Measurements from ENCODE around the gene ROR1. TPM values are rescaled to one million over a fixed set of nuclear protein-coding genes. Genes with fewer than 3 reads are reported as not detected.

The ROR1 gene
- total and polyA plus RNA-seq, 2 donors (not counting 1 experiment from before 2014, with no cell fraction given): 0.46 to 16.0 TPM

DNA sequence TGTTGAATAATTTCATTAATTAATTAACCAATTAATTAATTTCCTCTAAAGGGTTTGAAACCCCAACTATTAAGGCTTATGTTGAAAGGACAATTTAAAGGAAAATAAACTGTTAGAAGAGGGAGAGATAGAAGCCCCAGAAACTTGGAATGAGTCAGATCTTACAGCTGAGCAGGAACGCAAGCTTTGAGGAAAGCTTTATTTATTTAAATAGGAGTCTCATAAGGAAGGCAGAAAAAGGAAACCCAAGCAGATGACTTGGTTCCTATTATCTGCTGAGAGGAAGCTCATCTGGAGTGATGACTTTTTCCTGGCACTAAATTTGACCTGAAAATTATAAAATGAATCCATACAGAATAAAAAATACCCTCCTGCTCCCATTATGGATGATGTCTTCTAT is 105.1 kb downstream of the ROR1 start:
- CTCF ChIA-PET: no interaction called here
- WGBS (ENCODE audit: insufficient coverage): 0% methylated on average over 1 of the region's 1 CpG
- Mint-ChIP-seq H3K9me3 (ENCODE audit: insufficient read depth) (no peaks in the 10 kb centered on the region), H3K4me1 (no peaks in the 10 kb centered on the region), H3K4me3 (no peak overlapping the region), H3K27me3 (peaks cover 39% of the 10 kb centered on the region), H3K27ac (no peak overlapping the region)
- TF ChIP-seq EZH2 (IDR thresholded peaks at IDR 0.05; ENCODE audit: borderline replicate concordance, insufficient read depth, low read depth, low read length, poor library complexity, severe bottlenecking): no peak
- TF ChIP-seq, protein P1, sequence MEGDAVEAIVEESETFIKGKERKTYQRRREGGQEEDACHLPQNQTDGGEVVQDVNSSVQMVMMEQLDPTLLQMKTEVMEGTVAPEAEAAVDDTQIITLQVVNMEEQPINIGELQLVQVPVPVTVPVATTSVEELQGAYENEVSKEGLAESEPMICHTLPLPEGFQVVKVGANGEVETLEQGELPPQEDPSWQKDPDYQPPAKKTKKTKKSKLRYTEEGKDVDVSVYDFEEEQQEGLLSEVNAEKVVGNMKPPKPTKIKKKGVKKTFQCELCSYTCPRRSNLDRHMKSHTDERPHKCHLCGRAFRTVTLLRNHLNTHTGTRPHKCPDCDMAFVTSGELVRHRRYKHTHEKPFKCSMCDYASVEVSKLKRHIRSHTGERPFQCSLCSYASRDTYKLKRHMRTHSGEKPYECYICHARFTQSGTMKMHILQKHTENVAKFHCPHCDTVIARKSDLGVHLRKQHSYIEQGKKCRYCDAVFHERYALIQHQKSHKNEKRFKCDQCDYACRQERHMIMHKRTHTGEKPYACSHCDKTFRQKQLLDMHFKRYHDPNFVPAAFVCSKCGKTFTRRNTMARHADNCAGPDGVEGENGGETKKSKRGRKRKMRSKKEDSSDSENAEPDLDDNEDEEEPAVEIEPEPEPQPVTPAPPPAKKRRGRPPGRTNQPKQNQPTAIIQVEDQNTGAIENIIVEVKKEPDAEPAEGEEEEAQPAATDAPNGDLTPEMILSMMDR (IDR thresholded peaks at IDR 0.05): no peak
- Histone ChIP-seq H4K20me1 (ENCODE audit: control insufficient read depth, insufficient read depth, low read length, poor library complexity, severe bottlenecking) (no peaks in the 10 kb centered on the region), H3K36me3 (replicated peaks in 1 of 2; ENCODE audit: control extremely low read depth in 1 of 2, control insufficient read depth in 1 of 2, extremely low read depth in 1 of 2, insufficient read depth in 2 of 2, low read length in 1 of 2) (no peaks in the 10 kb centered on the region), H3K4me3 (ENCODE audit: control extremely low read depth in 1 of 5, extremely low read depth in 1 of 5, insufficient read depth in 1 of 5, low read depth in 2 of 5, low read length in 4 of 5) (no peak overlapping the region), H3K27ac (ENCODE audit: low read length in 2 of 2) (no peak overlapping the region), H3K79me2 (ENCODE audit: control insufficient read depth, insufficient read depth, low read length) (no peaks in the 10 kb centered on the region), H3K9me3 (ENCODE audit: control extremely low read depth in 1 of 3, control insufficient read depth in 2 of 3, insufficient read depth in 1 of 3, low read length in 2 of 3) (no peaks in the 10 kb centered on the region), H3K27me3 (replicated peaks in 1 of 4; ENCODE audit: control extremely low read depth in 1 of 4, control insufficient read depth in 3 of 4, insufficient read depth in 4 of 4, low read length in 3 of 4) (peaks cover 0 to 4% (median 0%) of the 10 kb centered on the region in 4 experiments), H3K4me1 (ENCODE audit: control insufficient read depth in 2 of 2, insufficient read depth in 2 of 2, low read length in 2 of 2) (no peaks in the 10 kb centered on the region), H3K9ac (ENCODE audit: low read length) (no peak overlapping the region), H2AFZ (ENCODE audit: insufficient read depth, low read depth, low read length, poor library complexity, severe bottlenecking) (no peak overlapping the region), H3K4me2 (replicated peaks; ENCODE audit: low read depth, low read length, poor library complexity, severe bottlenecking) (no peak overlapping the region)
- intact Hi-C loops (cut with micrococcal nuclease): no loop called here
- ATAC-seq (ENCODE audit: low read depth): no peak
- DNase-seq: no peak
- POLR2A ChIA-PET: no interaction called here

DNA sequence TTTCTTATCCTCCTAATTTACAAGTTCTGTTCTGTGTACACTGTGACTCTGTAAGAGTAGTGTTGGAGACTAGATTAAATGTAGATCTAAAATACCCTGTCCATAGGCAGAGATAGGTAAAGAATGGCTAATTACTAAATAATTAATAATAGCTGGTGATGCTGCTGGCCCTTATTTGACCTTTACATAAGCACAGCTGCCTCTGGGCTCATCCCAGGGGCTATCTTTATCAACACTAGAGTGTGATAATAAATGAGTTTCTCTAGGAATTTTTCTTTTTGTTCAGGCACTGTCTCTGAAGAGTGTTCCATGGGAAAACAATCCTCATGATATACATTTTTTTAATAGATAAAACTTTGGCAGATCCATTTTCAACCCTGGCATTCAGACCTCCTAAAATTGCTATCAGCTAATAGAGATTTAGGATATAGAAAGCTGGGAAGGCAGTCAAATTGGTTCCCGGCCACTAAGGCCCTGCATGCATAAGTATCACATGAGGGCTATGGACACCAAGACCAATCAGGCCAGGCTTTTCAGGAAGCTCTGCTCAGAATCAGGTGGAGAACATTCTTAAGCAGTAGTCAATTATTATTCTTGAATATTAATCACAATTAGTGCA is 107.2 kb downstream of the ROR1 start:
- Mint-ChIP-seq H3K9me3 (ENCODE audit: insufficient read depth) (no peaks in the 10 kb centered on the region), H3K4me1 (no peaks in the 10 kb centered on the region), H3K4me3 (no peak overlapping the region), H3K27ac (no peak overlapping the region), H3K27me3 (peaks cover 39% of the 10 kb centered on the region)
- Histone ChIP-seq H4K20me1 (ENCODE audit: control insufficient read depth, insufficient read depth, low read length, poor library complexity, severe bottlenecking) (no peaks in the 10 kb centered on the region), H3K4me2 (replicated peaks; ENCODE audit: low read depth, low read length, poor library complexity, severe bottlenecking) (no peak overlapping the region), H3K27me3 (replicated peaks in 1 of 4; ENCODE audit: control extremely low read depth in 1 of 4, control insufficient read depth in 3 of 4, insufficient read depth in 4 of 4, low read length in 3 of 4) (peaks cover 0 to 7% (median 0%) of the 10 kb centered on the region in 4 experiments), H3K9me3 (ENCODE audit: control extremely low read depth in 1 of 3, control insufficient read depth in 2 of 3, insufficient read depth in 1 of 3, low read length in 2 of 3) (no peaks in the 10 kb centered on the region), H3K27ac (ENCODE audit: low read length in 2 of 2) (no peak overlapping the region), H2AFZ (ENCODE audit: insufficient read depth, low read depth, low read length, poor library complexity, severe bottlenecking) (no peak overlapping the region), H3K36me3 (replicated peaks in 1 of 2; ENCODE audit: control extremely low read depth in 1 of 2, control insufficient read depth in 1 of 2, extremely low read depth in 1 of 2, insufficient read depth in 2 of 2, low read length in 1 of 2) (no peaks in the 10 kb centered on the region), H3K4me3 (ENCODE audit: control extremely low read depth in 1 of 5, extremely low read depth in 1 of 5, insufficient read depth in 1 of 5, low read depth in 2 of 5, low read length in 4 of 5) (no peak overlapping the region), H3K4me1 (ENCODE audit: control insufficient read depth in 2 of 2, insufficient read depth in 2 of 2, low read length in 2 of 2) (no peaks in the 10 kb centered on the region), H3K79me2 (ENCODE audit: control insufficient read depth, insufficient read depth, low read length) (no peaks in the 10 kb centered on the region), H3K9ac (ENCODE audit: low read length) (no peak overlapping the region)
- intact Hi-C loops (cut with micrococcal nuclease): no loop called here
- TF ChIP-seq, protein P1 (IDR thresholded peaks at IDR 0.05): no peak
- ChIA-PET POLR2A (no interaction called here), CTCF (interaction anchor here (1.2 kb wide), 1 partner anchor 14 kb away, joined by 3 read pairs; no protein-coding TSS in a partner anchor)
- ATAC-seq (ENCODE audit: low read depth): no peak
- no peak for DNase-seq
- no CpG with 5 or more reads among the region's 1 CpG for WGBS (ENCODE audit: insufficient coverage)
